OCI-LY3 (cell line): ENCODE data around the gene SEMA5B.

Experiments used
- H2AFZ ChIP-seq: fragments of 200-600, 300-600 bp; shearing (Covaris generic); 2 replicates; pipeline ENCODE4 v1.6.0; 2014; ENCODE audit warnings: antibody characterized with exemption, low read depth, low read length
- H3K27ac ChIP-seq: fragments of 200-600, 300-600 bp; sonication (generic); 2 replicates; pipeline ENCODE4 v1.5.1; 2014; ENCODE audit warnings: mild to moderate bottlenecking, low read length, moderate library complexity, mixed read lengths
- H3K27me3 ChIP-seq: fragments of 200-600, 300-600 bp; sonication (generic); 2 replicates; pipeline ENCODE4 v1.6.1; 2014; ENCODE audit warnings: low read depth, low read length, mixed read lengths
- H3K36me3 ChIP-seq: fragments of 200-600, 300-600 bp; sonication (generic); replicated peaks from 2 replicates; pipeline ENCODE3; 2014; ENCODE audit warnings: low read depth, low read length, mixed read lengths
- H3K4me1 ChIP-seq: fragments of 300-600, 200-600 bp; sonication (generic); 2 replicates; pipeline ENCODE4 v1.6.1; 2014; ENCODE audit warnings: low read length, mixed read lengths
- H3K4me2 ChIP-seq: fragments of 200-600, 300-600 bp; sonication (generic); 2 replicates; pipeline ENCODE4 v1.6.1; 2014; ENCODE audit warnings: low read length, mixed read lengths
- H3K4me3 ChIP-seq: fragments of 300-600, 200-600 bp; sonication (generic); 2 replicates; pipeline ENCODE4 v1.5.1; 2014; ENCODE audit warnings: antibody characterized with exemption, mild to moderate bottlenecking, low read length, moderate library complexity
- H3K79me2 ChIP-seq: fragments of 300-600, 200-600 bp; shearing (Covaris generic); 2 replicates; pipeline ENCODE4 v1.6.1; 2014; ENCODE audit warnings: mild to moderate bottlenecking, low read length, mixed read lengths
- H3K9ac ChIP-seq: fragments of 300-600, 200-600 bp; shearing (Covaris generic); 2 replicates; pipeline ENCODE4 v1.6.0; 2014; ENCODE audit warnings: mild to moderate bottlenecking, low read length, moderate library complexity
- H3K9me3 ChIP-seq: fragments of 200-600, 300-600 bp; shearing (Covaris generic); 2 replicates; pipeline ENCODE4 v1.6.1; 2014; ENCODE audit warnings: low read length, mixed read lengths; ENCODE audit not compliant: insufficient read depth
- H4K20me1 ChIP-seq: fragments of 200-600, 300-600 bp; sonication (generic); 2 replicates; pipeline ENCODE4 v1.6.1; 2016; ENCODE audit warnings: low read length, mixed read lengths; ENCODE audit not compliant: insufficient read depth
- EZH2phosphoT487 ChIP-seq: fragments of 200-600 bp; shearing (Covaris generic); IDR thresholded peaks from 2 replicates; pipeline ENCODE4 v1.6.1; 2018; ENCODE audit warnings: antibody characterized with exemption, mixed run types, low read depth
- TF ChIP-seq, protein P1 (sequence below): fragments of 200-600, 300-600 bp; sonication (generic); IDR thresholded peaks from 2 replicates; pipeline ENCODE4 v1.5.1; 2014; ENCODE audit warnings: antibody characterized with exemption, low read length, low read depth

Gene SEMA5B

DNA sequence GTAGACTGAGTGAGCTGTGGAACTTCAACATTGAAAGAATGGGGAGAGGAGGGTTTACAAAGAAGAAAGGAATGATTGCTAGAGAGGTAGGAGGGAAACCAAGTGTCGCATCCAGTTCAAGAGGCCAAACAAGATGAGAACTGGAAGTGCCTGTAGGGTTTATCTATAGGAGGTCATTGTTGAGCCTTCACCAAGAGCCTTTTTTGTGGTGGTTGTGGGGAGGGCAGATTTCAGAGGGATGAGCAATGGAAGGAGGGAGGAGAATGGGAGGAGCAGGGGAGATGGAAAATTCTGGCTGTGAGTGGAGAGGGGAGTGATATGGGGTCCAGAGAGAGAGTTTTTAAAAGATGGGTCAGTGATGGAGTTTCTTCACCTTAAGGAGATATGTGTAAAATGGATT is 47.8 kb upstream of the SEMA5B start:
- Histone ChIP-seq H3K79me2 (peaks cover 95% of the 10 kb centered on the region), H3K4me3 (no peak overlapping the region), H3K36me3 (no peaks in the 10 kb centered on the region), H3K4me1 (no peaks in the 10 kb centered on the region), H3K27ac (no peak overlapping the region), H3K9ac (no peak overlapping the region), H2AFZ (no peak overlapping the region), H3K27me3 (no peaks in the 10 kb centered on the region), H3K9me3 (no peaks in the 10 kb centered on the region), H4K20me1 (peaks cover 74% of the 10 kb centered on the region), H3K4me2 (no peak overlapping the region)
- TF ChIP-seq, protein P1, sequence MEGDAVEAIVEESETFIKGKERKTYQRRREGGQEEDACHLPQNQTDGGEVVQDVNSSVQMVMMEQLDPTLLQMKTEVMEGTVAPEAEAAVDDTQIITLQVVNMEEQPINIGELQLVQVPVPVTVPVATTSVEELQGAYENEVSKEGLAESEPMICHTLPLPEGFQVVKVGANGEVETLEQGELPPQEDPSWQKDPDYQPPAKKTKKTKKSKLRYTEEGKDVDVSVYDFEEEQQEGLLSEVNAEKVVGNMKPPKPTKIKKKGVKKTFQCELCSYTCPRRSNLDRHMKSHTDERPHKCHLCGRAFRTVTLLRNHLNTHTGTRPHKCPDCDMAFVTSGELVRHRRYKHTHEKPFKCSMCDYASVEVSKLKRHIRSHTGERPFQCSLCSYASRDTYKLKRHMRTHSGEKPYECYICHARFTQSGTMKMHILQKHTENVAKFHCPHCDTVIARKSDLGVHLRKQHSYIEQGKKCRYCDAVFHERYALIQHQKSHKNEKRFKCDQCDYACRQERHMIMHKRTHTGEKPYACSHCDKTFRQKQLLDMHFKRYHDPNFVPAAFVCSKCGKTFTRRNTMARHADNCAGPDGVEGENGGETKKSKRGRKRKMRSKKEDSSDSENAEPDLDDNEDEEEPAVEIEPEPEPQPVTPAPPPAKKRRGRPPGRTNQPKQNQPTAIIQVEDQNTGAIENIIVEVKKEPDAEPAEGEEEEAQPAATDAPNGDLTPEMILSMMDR = no peak
- no peak for TF ChIP-seq EZH2phosphoT487

DNA sequence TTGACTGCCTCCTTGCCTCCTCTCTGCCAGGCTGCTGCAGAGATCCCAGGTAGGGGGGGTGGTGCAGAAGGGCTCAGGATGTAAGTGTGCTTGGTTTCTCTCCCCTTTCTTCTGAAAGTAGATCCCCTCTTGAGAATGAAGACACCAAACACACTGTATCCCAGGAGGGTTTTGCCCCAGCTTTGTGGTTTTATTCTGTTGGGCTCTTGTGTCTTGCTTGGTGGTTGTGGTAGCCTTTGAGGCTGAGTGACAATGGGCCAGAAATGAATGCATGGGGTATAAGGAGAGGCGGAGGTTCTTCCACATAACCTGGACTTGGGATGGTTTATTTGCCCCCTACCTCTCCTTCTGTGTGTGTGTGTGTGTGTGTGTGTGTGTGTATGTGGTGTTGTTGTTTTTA is 45.0 kb upstream of the SEMA5B start:
- Histone ChIP-seq H4K20me1 (peaks cover 77% of the 10 kb centered on the region), H3K4me1 (peaks cover 10% of the 10 kb centered on the region), H3K27ac (no peak overlapping the region)

DNA sequence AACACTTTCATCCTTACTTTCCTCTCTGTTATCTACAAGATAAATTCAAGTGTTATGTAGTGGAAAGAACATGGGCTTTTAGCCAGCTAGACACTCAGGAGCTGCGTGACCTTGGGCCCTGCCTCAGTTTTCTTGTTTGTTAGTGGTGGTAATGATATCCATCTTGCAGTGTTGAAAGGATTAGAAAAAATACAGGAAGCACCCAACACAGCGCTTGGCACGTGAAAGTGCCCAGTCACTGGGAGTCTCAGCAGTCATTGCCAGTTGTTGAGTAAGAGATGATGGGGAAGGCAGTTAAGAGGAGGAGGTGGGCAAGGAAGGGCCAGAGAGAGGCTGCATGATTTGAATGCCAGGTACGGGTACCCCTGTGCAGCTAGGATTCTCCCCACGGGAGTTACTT is 44.6 kb upstream of the SEMA5B start:
- Histone ChIP-seq H3K4me1 (peaks cover 10% of the 10 kb centered on the region), H3K9ac (no peak overlapping the region), H3K27me3 (no peaks in the 10 kb centered on the region), H3K27ac (no peak overlapping the region), H2AFZ (no peak overlapping the region), H4K20me1 (peaks cover 77% of the 10 kb centered on the region), H3K79me2 (peaks cover 99% of the 10 kb centered on the region), H3K9me3 (no peaks in the 10 kb centered on the region), H3K36me3 (no peaks in the 10 kb centered on the region), H3K4me3 (no peak overlapping the region), H3K4me2 (no peak overlapping the region)
- TF ChIP-seq EZH2phosphoT487 = no peak
- TF ChIP-seq, protein P1 = no peak

More for the DNA sequence above, 45.0 kb upstream of the SEMA5B start:
- no peaks in the 10 kb centered on the region for H3K36me3 ChIP-seq
- H3K27me3 ChIP-seq = no peaks in the 10 kb centered on the region
- no peak overlapping the region for H3K4me2 ChIP-seq
- H3K9ac ChIP-seq = no peak overlapping the region
- H3K79me2 ChIP-seq = peaks cover 99% of the 10 kb centered on the region
- H3K4me3 ChIP-seq = no peak overlapping the region
- TF ChIP-seq EZH2phosphoT487 = no peak
- TF ChIP-seq, protein P1 = no peak
- no peak overlapping the region for H2AFZ ChIP-seq
- no peaks in the 10 kb centered on the region for H3K9me3 ChIP-seq

DNA sequence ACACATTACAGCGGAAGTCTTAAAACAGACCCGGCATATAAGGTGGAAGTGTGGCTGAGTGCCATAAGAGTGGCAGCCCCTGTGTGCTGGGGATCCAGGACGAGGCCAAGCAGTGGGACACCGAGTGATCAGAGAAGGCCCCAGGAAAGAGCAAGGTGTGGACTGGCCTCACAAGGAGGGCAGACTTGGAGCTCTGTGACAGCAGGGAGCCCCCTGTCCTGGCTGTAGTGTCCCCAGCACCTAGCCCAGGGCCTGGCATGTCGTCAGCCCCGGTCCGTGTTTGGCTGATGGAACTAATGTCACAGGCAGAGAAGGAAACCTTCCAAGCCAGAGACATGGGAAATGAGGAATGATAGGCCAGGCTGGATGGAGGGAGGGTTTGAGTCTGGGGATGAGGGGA is 44.0 kb upstream of the SEMA5B start:
- no peak for TF ChIP-seq EZH2phosphoT487
- TF ChIP-seq, protein P1 = no peak
- Histone ChIP-seq H3K27ac (no peak overlapping the region), H3K4me2 (no peak overlapping the region), H2AFZ (no peak overlapping the region), H3K36me3 (no peaks in the 10 kb centered on the region), H3K4me1 (peaks cover 11% of the 10 kb centered on the region), H3K9me3 (no peaks in the 10 kb centered on the region), H3K9ac (no peak overlapping the region), H4K20me1 (peaks cover 71% of the 10 kb centered on the region), H3K27me3 (no peaks in the 10 kb centered on the region), H3K79me2 (peaks cover 95% of the 10 kb centered on the region), H3K4me3 (no peak overlapping the region)
